GM12878 (cell line): ENCODE results near the gene TMEM178A. TPM values are rescaled to one million over a fixed set of nuclear protein-coding genes. Genes with fewer than 3 reads are reported as not detected.

Experiments used
- ATAC-seq: fragments of 200-7000 bp; cut with Tn5 transposase; 3 replicates; pipeline ENCODE4 v1.9.1; 2020; ENCODE audit warnings: mild to moderate bottlenecking, moderate library complexity
- BruUV-seq: library from RNA; stranded (reverse); fragments of 400-500 nt; replicated peaks from 2 replicates; lab custom pipeline; 2021; lab: Mats Ljungman, UMichigan
- CTCF ChIA-PET: fragments of 300-600 bp; sonication (Branson Sonifier 250); formaldehyde crosslinking; extraction: SDS; loops from one replicate; lab custom pipeline; 2021; ENCODE audit warnings: inconsistent platforms; lab: Yijun Ruan, JAX
- POLR2A ChIA-PET: fragments of 350-600 bp; formaldehyde crosslinking; extraction: SDS; loops from one replicate; lab custom pipeline; 2021; ENCODE audit warnings: inconsistent platforms; lab: Charles Lee
- RAD21 ChIA-PET: fragments of 300-600 bp; sonication (Branson Sonifier 250); formaldehyde crosslinking; loops from one replicate; lab custom pipeline; 2023; ENCODE audit warnings: antibody characterized with exemption; ENCODE audit not compliant: unreplicated experiment; lab: Charles Lee
- SMC1A ChIA-PET: fragments of 300-600 bp; sonication (Branson Sonifier 250); formaldehyde crosslinking; loops from one replicate; lab custom pipeline; 2023; ENCODE audit not compliant: unreplicated experiment, uncharacterized antibody; lab: Charles Lee
- DNase-seq: peaks from one replicate; pipeline ENCODE4 v3.0.0-alpha.2; 2011; ENCODE audit warnings: low read depth, low spot score
- FAIRE-seq: peaks from 3 replicates; lab custom pipeline; 2011; peaks lifted over from hg19 to GRCh38; lab: Jason Lieb, UNC
- H2AFZ ChIP-seq: 2 replicates; pipeline ENCODE4 v1.6.0; 2011; ENCODE audit warnings: low read depth, low read length, control low read depth; ENCODE audit not compliant: control insufficient read depth
- H3K27ac ChIP-seq: 2 replicates; pipeline ENCODE4 v1.5.1; 2011; ENCODE audit warnings: control low read depth; ENCODE audit not compliant: control insufficient read depth, insufficient read depth
- H3K27me3 ChIP-seq, 2 experiments: replicated peaks in 1 of 2; 2 replicates each; pipeline versions ENCODE4 v1.6.0 to v1.6.1; 2011; ENCODE audit warnings: low read length in 1 of 2; ENCODE audit not compliant: control insufficient read depth in 2 of 2, insufficient read depth in 2 of 2
- H3K36me3 ChIP-seq, 2 experiments: 2 replicates each; pipeline ENCODE4 v1.5.1; 2011; ENCODE audit warnings: low read length in 1 of 2; ENCODE audit not compliant: control insufficient read depth in 2 of 2, insufficient read depth in 2 of 2
- H3K4me1 ChIP-seq: 2 replicates; pipeline ENCODE4 v1.6.1; 2011; ENCODE audit warnings: mild to moderate bottlenecking, low read length, moderate library complexity, mixed read lengths; ENCODE audit not compliant: control insufficient read depth, insufficient read depth
- H3K4me2 ChIP-seq: 2 replicates; pipeline ENCODE4 v1.6.0; 2011; ENCODE audit warnings: control low read depth; ENCODE audit not compliant: control insufficient read depth, insufficient read depth
- H3K4me3 ChIP-seq: fragments of 200-600 bp; sonication (generic); 2 replicates; pipeline ENCODE4 v1.5.1; 2016
- H3K79me2 ChIP-seq: 2 replicates; pipeline ENCODE4 v1.6.0; 2011; ENCODE audit warnings: low read length; ENCODE audit not compliant: control insufficient read depth, insufficient read depth
- H3K9ac ChIP-seq: 2 replicates; pipeline ENCODE4 v1.8.0; 2011; ENCODE audit warnings: low read length, control low read depth, mixed read lengths; ENCODE audit not compliant: control insufficient read depth, insufficient read depth
- H3K9me3 ChIP-seq: replicated peaks from 3 replicates; pipeline ENCODE4 v1.5.1; 2011; ENCODE audit warnings: mild to moderate bottlenecking, low read length; ENCODE audit not compliant: control insufficient read depth, insufficient read depth
- H4K20me1 ChIP-seq: 2 replicates; pipeline ENCODE4 v1.6.0; 2011; ENCODE audit not compliant: control insufficient read depth, insufficient read depth
- CBFB ChIP-seq: IDR thresholded peaks from 2 replicates; pipeline ENCODE4 v1.6.1; 2016; ENCODE audit warnings: antibody characterized with exemption, low read depth
- CEBPB ChIP-seq, 2 experiments: fragments of 150-350 bp in 1 of 2; IDR thresholded peaks; 2 replicates each; pipeline ENCODE4 v1.6.1; 2012 to 2014; ENCODE audit warnings: low read depth in 2 of 2, low read length in 2 of 2, borderline replicate concordance in 1 of 2, inconsistent platforms in 1 of 2
- CHD2 ChIP-seq: IDR thresholded peaks from 2 replicates; pipeline ENCODE4 v1.6.1; 2011; ENCODE audit warnings: low read depth, low read length, improper control_type of control experiment, borderline replicate concordance
- CREB1 ChIP-seq: IDR thresholded peaks from 2 replicates; pipeline ENCODE4 v1.6.1; 2012; ENCODE audit warnings: low read depth, mild to moderate bottlenecking, inconsistent platforms
- E2F4 ChIP-seq: IDR thresholded peaks from 2 replicates; pipeline ENCODE4 v1.6.1; 2012; ENCODE audit warnings: low read depth, low read length, improper control_type of control experiment
- ELK1 ChIP-seq: IDR thresholded peaks from 2 replicates; pipeline ENCODE4 v1.6.1; 2012; ENCODE audit warnings: low read depth, low read length, improper control_type of control experiment
- EZH2 ChIP-seq: IDR thresholded peaks from 2 replicates; pipeline ENCODE4 v1.6.1; 2012; ENCODE audit warnings: low read depth, mild to moderate bottlenecking, control low read depth, inconsistent platforms, low read length, borderline replicate concordance; ENCODE audit not compliant: control insufficient read depth
- FOXK2 ChIP-seq: fragments of 450-650 bp; IDR thresholded peaks from 2 replicates; pipeline ENCODE4 v1.6.1; 2017; ENCODE audit warnings: mild to moderate bottlenecking, moderate library complexity
- NKRF ChIP-seq: fragments of 450-650 bp; conservative IDR thresholded peaks from 2 replicates; pipeline ENCODE4 v1.6.1; 2017; ENCODE audit warnings: mild to moderate bottlenecking, moderate library complexity
- NR2C2 ChIP-seq: IDR thresholded peaks from 2 replicates; pipeline ENCODE4 v1.6.1; 2011; ENCODE audit warnings: borderline replicate concordance, low read depth; ENCODE audit not compliant: control insufficient read depth, insufficient read length
- POLR2AphosphoS5 ChIP-seq: IDR thresholded peaks from 2 replicates; pipeline ENCODE4 v1.6.1; 2011; ENCODE audit warnings: mild to moderate bottlenecking, low read length, inconsistent platforms
- SIN3A ChIP-seq: IDR thresholded peaks from 2 replicates; pipeline ENCODE4 v1.6.1; 2012; ENCODE audit warnings: low read depth, low read length, improper control_type of control experiment
- SPI1 ChIP-seq: IDR thresholded peaks from 2 replicates; pipeline ENCODE4 v1.6.1; 2011; ENCODE audit warnings: low read depth, mild to moderate bottlenecking, low read length, moderate library complexity, borderline replicate concordance; ENCODE audit not compliant: insufficient read depth
- STAT1 ChIP-seq: fragments of 450-650 bp; conservative IDR thresholded peaks from 2 replicates; pipeline ENCODE4 v1.6.1; 2014; ENCODE audit warnings: antibody characterized with exemption, mild to moderate bottlenecking
- SUPT20H ChIP-seq: IDR thresholded peaks from 2 replicates; pipeline ENCODE4 v1.6.1; 2011; ENCODE audit warnings: low read depth, mild to moderate bottlenecking, low read length, moderate library complexity, borderline replicate concordance; ENCODE audit not compliant: control insufficient read depth
- TCF7 ChIP-seq: IDR thresholded peaks from 2 replicates; pipeline ENCODE4 v1.6.1; 2014; ENCODE audit warnings: antibody characterized with exemption, borderline replicate concordance
- WRNIP1 ChIP-seq: IDR thresholded peaks from 2 replicates; pipeline ENCODE4 v1.6.1; 2011; ENCODE audit warnings: low read depth, low read length, improper control_type of control experiment, borderline replicate concordance
- ZNF622 ChIP-seq: fragments of 450-650 bp; IDR thresholded peaks from 2 replicates; pipeline ENCODE4 v1.6.1; 2017; ENCODE audit warnings: mild to moderate bottlenecking, inconsistent platforms
- WGBS: methylation state at CpG from one replicate; pipeline ENCODE4 v1.1.6; 2016; ENCODE audit warnings: low lambda C conversion rate; ENCODE audit not compliant: insufficient replicate concordance, insufficient coverage; ENCODE audit errors: missing lambda C conversion rate; 5-methylcytosine and 5-hydroxymethylcytosine counted together
- in situ Hi-C: fragments of 300-500 bp; cut with MboI; formaldehyde crosslinking; loops from 9 replicates; pipeline ENCODE4 v1.14.3; 2018; ENCODE audit warnings: mixed read lengths
- intact Hi-C: fragments of 100-400 bp; cut with micrococcal nuclease; formaldehyde crosslinking; loops from one replicate; pipeline ENCODE4 v1.14.2; 2022; ENCODE audit not compliant: unreplicated experiment
- polyA plus RNA-seq, 11 experiments: library from polyadenylated mRNA; depleted of rRNA in 4 of 11; unstranded in 6 of 11; stranded (reverse) in 5 of 11; fragments of >200 nt; fragmentation: Nextera tagmentation in 4 of 11; fragmentation: Illumina TruSeq in 1 of 11; extraction: Ambion mirVana in 4 of 11; extraction: Trizol in 1 of 11; gene quantifications; 1 replicate in 1 of 11; 2 replicates in 10 of 11; pipeline versions ENCODE4 v1.2.1 to v1.2.3, GENCODE V29; 2011 to 2016; ENCODE audit warnings: inconsistent platforms in 2 of 11, missing spikeins in 2 of 11, low read depth in 1 of 11
- total RNA-seq, 4 experiments: library from RNA; depleted of rRNA in 3 of 4; stranded (reverse); fragments of >200 nt in 3 of 4; fragmentation: Illumina TruSeq in 1 of 4; extraction: Trizol in 1 of 4; gene quantifications; 2 replicates each; pipeline versions ENCODE4 v1.2.1 to v1.2.3, GENCODE V29; 2013 to 2021

The TMEM178A gene
- total and polyA plus RNA-seq, 10 of the 15 experiments (the other 5 are each of a cell fraction or from before 2014, with no cell fraction given): not detected

GRCh38 chr2:39625193-39625926 lies 40.4 kb upstream of the TMEM178A start:
- in situ Hi-C loops: no loop called here
- BruUV-seq: no TSS peak
- DNase-seq (no peak), FAIRE-seq (no peak), ATAC-seq (no peak)
- 39% methylated on average over 9 of the region's 9 CpGs for WGBS
- Histone ChIP-seq H3K4me3 (no peak overlapping the region), H3K4me2 (no peak overlapping the region), H3K36me3 (no peaks in the 10 kb centered on the region), H2AFZ (no peak overlapping the region), H3K4me1 (no peaks in the 10 kb centered on the region), H3K27me3 (no peaks in the 10 kb centered on the region; a peak in 2 of 4 replicates), H3K9me3 (no peaks in the 10 kb centered on the region), H3K27ac (no peak overlapping the region), H4K20me1 (no peaks in the 10 kb centered on the region), H3K79me2 (no peaks in the 10 kb centered on the region), H3K9ac (no peak overlapping the region)
- TF ChIP-seq NR2C2 (no peak), CREB1 (no peak), SUPT20H (no peak), TCF7 (no peak), E2F4 (no peak), STAT1 (no peak), NKRF (no peak), CHD2 (no peak), SPI1 (no peak), SIN3A (no peak), EZH2 (no peak), CEBPB (IDR thresholded peaks at IDR 0.05; ENCODE audit: borderline replicate concordance in 1 of 2, low read depth in 2 of 2, low read length in 2 of 2) (no peak), FOXK2 (no peak), POLR2AphosphoS5 (no peak), ZNF622 (no peak), ELK1 (no peak), WRNIP1 (no peak), CBFB (no peak)
- intact Hi-C loops: loop anchor here (10.0 kb wide), 1 partner anchor 61 kb away; no protein-coding TSS in a partner anchor
- ChIA-PET CTCF (no interaction called here), RAD21 (no interaction called here), SMC1A (no interaction called here), POLR2A (no interaction called here)
